Left hindlimb (tissue), 1 donor: ENCODE measurements around the gene CPAMD8.
"Not testable (repeated sequence)": the region's sequence is repeated elsewhere in the genome, so short reads cannot be mapped to it uniquely, and the experiment has no call there.

Experiments used
- DNase-seq: peaks from one replicate; pipeline ENCODE4 v3.0.0-alpha.2; 2018

The CPAMD8 gene

DNA sequence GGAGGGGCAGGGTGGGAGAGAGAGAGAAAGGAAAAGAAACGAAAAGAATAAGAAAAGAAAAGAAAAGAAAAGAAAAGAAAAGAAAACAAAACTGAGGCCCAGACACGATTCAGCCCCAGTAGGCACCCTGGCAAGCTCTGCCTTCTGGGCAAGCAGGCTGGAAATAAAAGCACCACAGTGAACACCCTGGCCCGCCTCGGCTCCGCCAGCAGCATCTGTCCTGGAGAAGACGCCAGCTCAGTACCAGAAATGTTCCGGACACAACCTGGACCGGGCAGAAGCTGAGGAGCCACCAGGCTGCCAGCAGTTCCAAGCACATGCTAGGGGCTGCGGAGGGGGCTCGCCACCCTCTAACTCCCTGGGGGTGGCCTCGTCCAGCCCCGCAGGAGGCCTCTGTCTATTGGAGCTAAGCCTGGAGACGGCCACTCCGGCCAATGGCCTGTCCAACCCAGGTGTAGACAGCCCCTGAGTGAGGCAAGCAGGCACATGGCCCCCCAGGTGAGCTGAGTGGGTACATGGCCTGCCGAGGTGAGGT is 11.4 kb upstream of the CPAMD8 start:
- DNase-seq, result no peak

DNA sequence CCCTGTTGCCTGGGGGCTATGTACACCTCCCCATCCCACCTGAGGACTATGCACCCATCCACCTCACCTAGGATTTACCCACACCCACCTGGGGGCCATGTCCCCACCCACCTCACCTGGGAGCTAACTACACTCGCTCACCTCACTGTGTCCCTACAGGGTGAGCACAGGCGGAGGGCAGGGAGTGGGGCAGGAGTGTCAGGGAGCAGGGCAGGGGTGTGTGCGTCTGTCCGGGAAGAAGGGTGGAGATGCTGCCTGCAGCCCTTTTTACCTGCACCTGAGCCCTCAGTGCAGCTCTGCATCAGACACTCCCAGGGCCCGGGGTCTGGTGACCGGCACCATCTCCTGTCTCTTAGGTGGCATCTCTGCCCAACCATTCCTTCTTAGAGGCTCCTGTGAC is 10.6 kb upstream of the CPAMD8 start:
- no peak for DNase-seq

- DNase-seq, result no peak
These were observed 10.0 kb upstream of the CPAMD8 start for GRCh38 chr19:17036640-17037039.

DNA sequence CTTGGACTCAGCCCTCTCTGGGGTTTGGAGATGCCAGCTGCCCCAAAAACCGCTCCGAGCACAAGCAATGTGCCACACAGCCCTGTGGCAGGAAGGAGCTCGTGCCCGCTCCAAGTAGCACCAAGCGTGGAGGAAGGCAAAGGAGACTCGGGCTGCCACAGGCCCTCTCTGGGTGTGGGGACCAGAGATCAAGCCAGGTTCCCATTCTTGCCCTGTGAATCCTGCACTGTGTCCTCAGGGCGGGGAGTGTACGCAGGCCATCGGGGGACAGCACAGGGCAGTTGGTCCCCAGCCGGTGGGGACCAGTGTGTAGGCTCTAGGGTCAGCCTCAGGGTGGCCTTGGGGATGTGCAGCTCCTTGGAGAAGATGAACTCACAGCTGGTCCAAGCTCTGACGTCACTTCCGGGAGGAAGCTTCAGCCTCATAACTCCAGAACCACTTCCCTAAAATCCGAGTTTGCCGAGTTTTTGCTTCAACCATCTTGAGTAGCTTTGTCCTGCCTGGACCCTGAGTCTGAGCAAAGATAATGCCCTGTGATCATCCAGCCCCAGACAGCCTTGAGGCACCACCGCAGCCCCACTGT is 9.3 kb upstream of the CPAMD8 start:
- no peak for DNase-seq

GRCh38 chr19:17031741-17032140 is 5.1 kb upstream of the CPAMD8 start:
- DNase-seq, result no peak

DNA sequence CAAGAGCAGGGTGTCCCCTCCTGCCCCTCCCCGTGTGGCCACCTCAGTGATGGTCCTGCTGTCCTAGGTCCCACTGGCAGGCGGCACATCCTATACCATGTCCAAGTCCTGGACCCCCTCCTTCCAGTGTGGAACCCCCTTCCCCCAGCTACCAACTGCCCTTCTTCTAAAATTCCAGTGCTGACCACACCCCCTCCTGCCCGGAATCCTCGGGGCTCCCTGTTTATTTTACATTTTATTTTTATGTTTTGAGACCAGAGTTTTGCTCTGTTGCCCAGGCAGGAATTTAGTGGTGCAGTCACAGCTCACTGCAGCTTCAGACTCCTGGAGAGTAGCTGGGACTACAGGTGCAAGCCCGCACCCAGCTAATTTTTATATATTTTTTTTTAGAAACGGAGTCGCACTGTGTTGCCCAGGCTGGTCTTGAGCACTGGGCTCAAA is 945 bp upstream of the CPAMD8 start:
- no peak for DNase-seq

- DNase-seq, result peak; percentile 43
These were observed 485 bp downstream of the CPAMD8 start for GRCh38 chr19:17025991-17026658.

GRCh38 chr19:17025361-17025760 is 1.2 kb downstream of the CPAMD8 start:
- no peak for DNase-seq

- not testable (repeated sequence) for DNase-seq
These were observed 1.7 kb downstream of the CPAMD8 start for GRCh38 chr19:17024941-17025340.

DNA sequence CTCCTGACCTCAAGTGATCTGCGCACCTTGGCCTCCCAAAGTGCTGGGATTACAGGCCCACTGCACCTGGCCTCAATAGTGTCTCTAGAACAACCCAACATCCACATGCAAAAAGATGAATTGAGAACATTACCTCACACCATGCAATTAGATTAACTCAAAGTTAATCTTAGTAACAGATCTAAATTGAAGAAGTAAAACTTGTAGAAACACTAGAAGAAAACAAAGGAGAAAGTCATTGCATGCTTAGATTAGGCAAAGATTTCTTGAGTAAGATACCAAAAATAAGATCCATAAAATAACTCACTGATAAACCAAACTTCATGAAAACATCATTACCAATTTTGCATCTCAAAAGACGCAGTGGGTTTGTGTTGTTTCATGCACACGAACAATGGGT is 2.8 kb downstream of the CPAMD8 start:
- DNase-seq, result no peak

DNA sequence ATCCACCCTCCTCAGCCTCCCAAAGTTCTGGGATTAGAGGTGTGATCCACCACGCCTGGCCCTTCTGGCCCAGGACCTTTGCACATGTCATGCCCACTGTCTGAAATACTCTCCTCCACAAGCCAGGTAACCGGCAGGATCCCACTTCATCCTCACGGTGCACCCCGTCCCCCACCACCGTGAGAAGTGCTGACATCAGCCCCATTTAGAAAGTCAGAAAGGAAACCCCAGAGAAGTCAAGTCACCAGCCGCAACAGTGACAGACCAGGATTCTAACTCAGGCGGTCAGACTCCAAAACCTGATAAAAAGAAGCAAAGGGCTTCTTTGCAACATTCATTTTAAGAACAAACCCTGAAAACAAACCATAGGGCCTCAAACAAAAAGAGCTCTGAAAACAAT is 3.9 kb downstream of the CPAMD8 start:
- DNase-seq, result no peak

DNA sequence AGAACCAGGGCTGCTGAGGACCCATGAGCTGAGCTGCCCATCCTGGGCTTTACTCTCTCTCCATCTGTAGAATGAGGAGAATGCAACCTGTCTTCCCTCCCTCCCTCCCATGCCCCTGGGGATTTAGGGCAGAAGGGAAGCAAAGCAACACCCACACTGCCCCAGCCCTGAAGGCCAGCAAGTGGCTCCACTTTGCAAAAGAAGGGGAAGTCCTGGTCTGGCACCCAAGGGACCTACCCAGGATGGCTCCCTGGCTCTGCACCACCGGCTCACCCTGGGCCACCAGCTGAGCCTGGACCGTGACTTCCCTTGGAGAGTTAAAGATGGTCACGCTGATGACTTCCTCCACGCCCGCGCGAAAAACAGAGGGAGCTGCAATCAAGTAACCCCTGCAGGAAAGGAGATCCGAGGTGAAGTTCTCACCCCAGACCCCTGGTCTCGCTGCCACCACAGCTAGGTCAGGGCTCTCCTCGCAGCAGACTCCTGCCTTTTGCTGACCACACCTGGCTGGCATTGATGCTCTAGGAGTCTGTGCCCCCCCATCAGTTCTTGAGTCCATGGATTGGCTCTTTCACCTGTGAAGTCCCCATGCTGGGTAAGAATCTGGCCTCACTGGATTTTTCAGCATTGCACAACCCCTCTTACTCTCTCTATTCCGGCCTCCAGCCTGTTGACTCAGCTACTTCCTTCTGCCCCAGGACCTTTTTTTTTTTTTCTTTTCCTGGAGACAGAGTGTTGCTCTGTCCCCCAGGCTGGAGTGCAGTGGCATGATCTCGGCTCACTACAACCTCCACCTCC is 4.6 kb downstream of the CPAMD8 start:
- no peak for DNase-seq

- DNase-seq, result no peak
These were observed 5.3 kb downstream of the CPAMD8 start for GRCh38 chr19:17021328-17021727.

DNA sequence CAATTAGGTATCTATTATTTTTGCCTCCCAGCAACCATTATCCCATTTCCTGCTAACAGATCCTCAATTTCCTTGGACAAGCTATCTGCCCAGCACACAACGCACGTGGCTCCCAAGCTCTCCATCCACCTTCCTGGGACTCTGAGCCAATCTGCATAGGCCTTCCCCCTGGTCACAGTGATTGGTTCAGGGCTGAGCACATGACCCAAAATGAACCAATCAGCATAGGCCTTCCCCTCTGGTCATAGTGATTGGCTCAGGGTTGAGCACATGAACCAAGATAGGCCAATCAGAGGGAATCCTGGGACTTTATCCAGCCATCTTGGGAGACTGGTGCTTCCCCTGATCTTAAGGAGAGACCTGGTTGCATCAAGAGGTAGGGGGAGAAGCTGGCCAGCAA is 5.8 kb downstream of the CPAMD8 start:
- no peak for DNase-seq

- no peak for DNase-seq
These were observed 6.2 kb downstream of the CPAMD8 start for GRCh38 chr19:17020385-17020784.

DNA sequence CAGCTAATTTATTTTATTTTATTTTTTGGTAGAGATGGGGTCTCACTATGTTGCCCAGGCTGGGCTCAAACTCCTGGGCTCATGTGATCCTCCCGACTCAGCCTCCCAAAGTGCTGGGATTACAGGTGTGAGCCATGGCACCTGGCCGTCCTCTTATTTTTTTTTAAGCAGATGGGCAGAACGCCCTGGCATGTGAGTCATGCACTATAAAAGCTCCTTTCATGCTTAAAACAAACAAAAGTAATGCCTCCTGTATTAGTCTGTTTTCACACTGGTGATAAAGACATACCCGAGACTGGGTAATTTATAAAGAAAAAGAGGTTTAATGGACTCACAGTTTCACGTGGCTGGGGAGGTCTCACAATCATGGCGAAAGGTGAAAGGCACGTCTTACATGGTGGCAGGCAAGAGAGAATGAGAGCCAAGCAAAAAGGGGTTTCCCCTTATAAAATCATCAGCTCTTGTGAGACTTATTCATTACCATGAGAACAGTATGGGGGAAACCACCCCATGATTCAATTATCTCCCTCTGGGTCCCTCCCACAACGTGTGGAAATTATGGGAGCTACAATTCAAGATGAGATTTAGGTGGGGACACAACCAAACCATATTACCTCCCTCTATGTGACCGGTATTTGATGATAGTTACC is 12.3 kb downstream of the CPAMD8 start:
- DNase-seq, result not testable (repeated sequence)

DNA sequence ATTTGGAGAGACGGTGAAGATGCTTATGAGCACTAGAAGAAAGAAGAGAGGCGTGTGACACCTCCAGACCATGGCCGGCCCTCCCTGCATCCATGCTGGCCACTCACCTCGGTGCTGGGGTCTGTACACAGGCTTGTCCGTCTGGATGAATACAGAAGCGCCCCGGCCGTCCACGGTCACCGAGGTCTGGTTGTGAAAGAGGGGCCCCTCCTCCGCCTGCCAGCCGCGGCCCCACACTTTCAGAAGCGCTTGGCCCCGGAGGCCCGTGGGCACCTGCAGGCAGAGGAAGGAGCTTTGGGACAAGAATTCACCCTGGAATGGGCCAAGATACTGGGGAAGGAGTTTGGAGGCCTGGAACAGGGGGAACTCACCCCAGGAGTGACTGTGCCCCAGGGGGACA is 15.1 kb downstream of the CPAMD8 start:
- no peak for DNase-seq

DNA sequence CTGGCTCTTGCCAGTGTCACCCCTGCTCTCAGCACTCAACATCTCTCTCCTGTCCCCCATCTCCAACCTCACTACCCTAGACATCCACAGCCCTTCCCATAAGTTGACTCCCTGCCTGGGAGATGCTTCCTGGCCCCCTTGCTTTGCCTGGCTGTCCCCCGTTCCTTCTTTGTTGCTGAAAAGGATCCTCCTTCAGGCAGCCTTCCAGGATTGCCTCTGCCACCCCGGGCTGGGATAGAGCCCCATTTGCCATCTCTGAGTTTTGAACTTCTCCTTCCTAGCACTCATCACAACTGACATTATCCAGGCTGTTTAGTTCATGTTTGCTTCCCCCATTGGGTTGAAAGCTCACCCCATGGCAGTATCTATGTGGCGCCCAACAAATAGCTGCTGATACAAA is 20.0 kb downstream of the CPAMD8 start:
- DNase-seq, result no peak

DNA sequence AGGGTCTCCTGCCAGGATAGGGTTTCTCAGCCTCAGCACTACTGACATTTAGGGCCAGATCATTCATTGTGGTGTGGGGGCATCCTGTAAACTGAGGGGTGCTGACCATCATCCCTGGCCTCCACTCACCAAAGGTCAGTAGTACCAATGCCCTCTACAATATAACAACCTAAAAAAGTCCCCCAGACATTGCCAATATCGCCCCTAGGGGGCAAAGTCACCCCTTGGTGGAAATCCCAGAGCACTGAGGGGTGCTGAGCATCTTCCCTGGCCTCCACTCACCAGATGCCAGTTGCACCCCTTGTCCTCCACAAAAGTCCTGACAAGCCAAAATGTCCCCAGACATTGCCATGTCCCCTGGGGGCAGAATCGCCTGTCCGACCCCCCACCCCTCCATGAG is 21.6 kb downstream of the CPAMD8 start:
- no peak for DNase-seq

DNA sequence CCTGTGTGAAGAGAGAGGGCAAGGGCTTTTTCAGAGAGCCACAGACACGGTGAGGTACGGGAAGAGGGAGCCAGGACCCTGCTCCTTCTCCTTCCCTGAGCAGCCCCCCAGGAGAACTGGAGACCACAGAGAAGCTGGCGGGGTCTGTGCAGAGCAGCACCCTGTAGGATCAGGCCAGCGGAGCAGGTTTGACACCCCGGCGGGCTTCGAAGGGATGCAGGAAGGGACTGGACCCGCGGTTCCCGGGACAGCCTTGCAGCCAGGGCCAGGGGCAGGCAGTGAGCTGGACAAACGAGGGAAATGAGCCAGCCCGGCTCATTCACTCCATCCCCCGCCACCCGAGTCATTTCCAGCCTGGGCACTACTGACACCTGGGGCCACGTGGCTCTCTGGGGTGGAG is 22.2 kb downstream of the CPAMD8 start:
- DNase-seq, result no peak

DNA sequence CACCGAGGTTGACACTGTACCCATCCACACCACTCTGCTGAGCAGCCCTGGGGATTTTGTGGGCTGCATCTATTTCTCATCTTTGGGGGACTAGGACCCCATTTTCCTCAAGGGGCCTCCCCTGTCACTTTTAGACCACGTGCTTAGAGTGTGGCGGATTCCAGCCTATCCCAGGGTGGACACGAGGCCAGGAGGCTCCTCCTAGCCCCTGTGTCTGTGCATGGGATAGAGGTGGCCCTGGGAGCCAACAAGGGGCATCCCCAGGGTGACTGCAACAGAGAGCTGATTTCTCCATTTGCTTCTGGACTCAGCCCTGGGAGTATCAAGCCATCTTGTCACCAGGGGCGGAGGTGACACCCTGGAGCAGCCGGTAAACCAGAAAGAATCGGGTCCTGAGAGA is 24.2 kb downstream of the CPAMD8 start:
- DNase-seq, result no peak

- DNase-seq, result no peak
These were observed 24.9 kb downstream of the CPAMD8 start for GRCh38 chr19:17001603-17002183.

GRCh38 chr19:16998635-16999194 is 27.9 kb downstream of the CPAMD8 start:
- no peak for DNase-seq
